Muscle of leg (tissue), 11 donors: ENCODE results near the gene GAB1. TPM values are rescaled to one million over a fixed set of nuclear protein-coding genes. Genes with fewer than 3 reads are reported as not detected.

Experiments
- DNase-seq: peaks from one replicate; pipeline ENCODE4 v3.0.0; 2013
- H3K27ac ChIP-seq: one replicate; pipeline ENCODE4 v1.5.1; 2013; ENCODE audit warnings: mild to moderate bottlenecking, low read length, control low read depth
- H3K27me3 ChIP-seq: one replicate; pipeline ENCODE4 v1.6.1; 2013; ENCODE audit warnings: low read length; ENCODE audit not compliant: control insufficient read depth, insufficient read depth
- H3K36me3 ChIP-seq: one replicate; pipeline ENCODE4 v1.6.1; 2013; ENCODE audit warnings: low read length; ENCODE audit not compliant: control insufficient read depth, insufficient read depth
- H3K4me1 ChIP-seq: one replicate; pipeline ENCODE4 v1.6.1; 2013; ENCODE audit warnings: low read length; ENCODE audit not compliant: control insufficient read depth, insufficient read depth
- H3K4me3 ChIP-seq: one replicate; pipeline ENCODE4 v1.5.1; 2013; ENCODE audit warnings: low read length, control low read depth
- H3K9me3 ChIP-seq: replicated peaks from 2 replicates; pipeline ENCODE4 v1.6.1; 2013; ENCODE audit warnings: low read depth, low read length; ENCODE audit not compliant: control insufficient read depth
- WGBS: methylation state at CpG from one replicate; pipeline ENCODE4 v1.1.5; 2013; ENCODE audit warnings: missing lambda C conversion rate; ENCODE audit not compliant: insufficient coverage; 5-methylcytosine and 5-hydroxymethylcytosine counted together
- polyA plus RNA-seq, 8 donors: library from polyadenylated mRNA; unstranded; fragments of 120-200 nt; gene quantifications; one replicate each; pipeline versions ENCODE4 v1.2.1 to v1.2.3, GENCODE V29; 2013; ENCODE audit warnings: inconsistent platforms in 1 of 8, low replicate concordance in 1 of 8; ENCODE audit not compliant: insufficient read length in 8 of 8, insufficient read depth in 1 of 8
- total RNA-seq: library from RNA; stranded (reverse); fragments of 120-200 nt; gene quantifications from one replicate; pipeline ENCODE4 v1.2.4, GENCODE V29; 2013

Gene GAB1
- total and polyA plus RNA-seq, 9 donors: 21.5 to 43.1 (median 29.0) TPM

GRCh38 chr4:143382596-143382995 is 45.9 kb downstream of the GAB1 start:
- whole genome bisulfite sequencing: 10% methylated on average over 2 of the region's 4 CpGs
- Histone ChIP-seq H3K36me3 (peaks cover 3% of the 10 kb centered on the region), H3K27me3 (no peaks in the 10 kb centered on the region), H3K9me3 (no peaks in the 10 kb centered on the region), H3K4me3 (no peak overlapping the region), H3K27ac (peak overlapping the region; percentile 93), H3K4me1 (peaks cover 18% of the 10 kb centered on the region)
- peak; percentile 76 for DNase-seq

DNA sequence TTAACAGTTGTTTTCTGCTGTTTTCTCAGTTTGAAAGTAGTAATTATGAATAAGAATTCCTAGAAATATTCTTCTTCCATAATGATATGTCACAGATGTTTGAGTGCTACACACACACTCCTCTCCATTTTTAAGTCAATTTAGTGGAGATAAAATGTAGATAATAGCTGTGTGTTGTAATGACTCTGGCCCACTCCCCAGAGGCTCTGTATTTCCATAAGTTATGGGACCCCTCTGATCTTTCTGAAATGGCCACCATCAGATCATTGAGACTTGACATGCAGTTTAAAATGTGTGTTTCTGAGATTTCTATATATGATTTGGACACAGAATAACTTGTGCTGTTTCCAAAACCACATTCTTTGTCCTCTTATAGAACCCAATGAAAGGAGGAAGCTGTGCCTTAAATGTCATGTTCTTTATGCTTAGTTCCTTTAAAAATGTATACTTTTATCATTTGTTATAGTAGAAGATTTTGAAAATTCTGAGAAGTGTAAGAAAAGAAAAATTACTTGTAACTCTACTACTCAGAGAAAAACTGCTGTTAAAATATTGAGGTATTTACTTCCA is 46.4 kb downstream of the GAB1 start:
- peaks cover 3% of the 10 kb centered on the region for H3K36me3 ChIP-seq
- DNase-seq: peak; percentile 54
- H3K4me1 ChIP-seq: peaks cover 18% of the 10 kb centered on the region
- no peaks in the 10 kb centered on the region for H3K9me3 ChIP-seq
- H3K4me3 ChIP-seq: no peak overlapping the region
- H3K27ac ChIP-seq: peak overlapping the region; percentile 93
- H3K27me3 ChIP-seq: no peaks in the 10 kb centered on the region

DNA sequence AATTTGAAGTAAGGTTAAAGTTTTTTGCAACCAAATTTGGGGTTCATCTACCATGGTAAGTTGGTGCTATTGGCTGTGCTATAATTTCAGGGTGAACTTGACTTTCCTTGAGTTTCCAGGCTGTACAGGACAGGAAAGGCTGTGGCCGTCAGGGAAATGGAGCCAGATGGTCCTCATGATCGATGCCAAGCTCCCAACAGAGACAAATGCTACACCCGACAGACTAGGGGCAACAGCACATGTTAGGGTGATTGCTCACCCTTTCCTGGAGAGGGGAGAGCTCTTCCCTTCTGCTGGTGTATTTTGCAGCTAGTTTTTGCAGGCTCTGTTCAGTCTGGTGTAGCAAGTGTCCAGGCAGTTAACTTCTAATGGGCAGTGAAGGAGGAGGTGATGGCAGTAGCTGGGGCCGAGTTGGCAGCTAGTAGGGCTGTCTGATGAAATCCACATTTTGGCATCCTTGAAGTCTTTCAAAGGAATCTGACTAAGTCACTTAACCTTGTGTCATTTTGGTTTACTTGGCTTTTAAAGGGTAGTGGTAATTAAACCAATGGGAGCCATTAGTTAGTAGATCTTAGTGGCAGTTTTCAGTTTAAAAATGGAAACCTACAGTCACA is 47.8 kb downstream of the GAB1 start:
- Histone ChIP-seq H3K4me3 (no peak overlapping the region), H3K36me3 (peaks cover 3% of the 10 kb centered on the region), H3K4me1 (peaks cover 10% of the 10 kb centered on the region), H3K27ac (no peak overlapping the region), H3K27me3 (no peaks in the 10 kb centered on the region), H3K9me3 (no peaks in the 10 kb centered on the region)
- 69% methylated on average over 3 of the region's 4 CpGs for WGBS
- DNase-seq: no peak

GRCh38 chr4:143386812-143387211 is 50.1 kb downstream of the GAB1 start:
- WGBS: no CpG with 5 or more reads among the region's 1 CpG
- H3K27ac ChIP-seq: no peak overlapping the region

GRCh38 chr4:143389579-143390195 is 53.0 kb downstream of the GAB1 start:
- H3K27ac ChIP-seq: peak overlapping the region; percentile 16
- H3K27me3 ChIP-seq: no peaks in the 10 kb centered on the region
- H3K4me1 ChIP-seq: peaks cover 6% of the 10 kb centered on the region
- DNase-seq: no peak
- WGBS: no CpG with 5 or more reads among the region's 1 CpG
- H3K36me3 ChIP-seq: no peaks in the 10 kb centered on the region
- H3K4me3 ChIP-seq: no peak overlapping the region
- H3K9me3 ChIP-seq: no peaks in the 10 kb centered on the region

More at GRCh38 chr4:143386812-143387211, 50.1 kb downstream of the GAB1 start:
- DNase-seq: no peak
- Histone ChIP-seq H3K4me1 (peaks cover 10% of the 10 kb centered on the region), H3K9me3 (no peaks in the 10 kb centered on the region), H3K36me3 (peaks cover 3% of the 10 kb centered on the region), H3K4me3 (no peak overlapping the region), H3K27me3 (no peaks in the 10 kb centered on the region)

- no peak overlapping the region for H3K4me3 ChIP-seq
- WGBS: 62% methylated on average over 3 of the region's 3 CpGs
- peaks cover 6% of the 10 kb centered on the region for H3K4me1 ChIP-seq
- no peak overlapping the region for H3K27ac ChIP-seq
- H3K9me3 ChIP-seq: no peaks in the 10 kb centered on the region
- no peaks in the 10 kb centered on the region for H3K27me3 ChIP-seq
- no peak for DNase-seq
- H3K36me3 ChIP-seq: no peaks in the 10 kb centered on the region
These were observed 54.1 kb downstream of the GAB1 start for GRCh38 chr4:143390764-143391163.

GRCh38 chr4:143391261-143391660 is 54.6 kb downstream of the GAB1 start:
- Histone ChIP-seq H3K36me3 (no peaks in the 10 kb centered on the region), H3K27ac (no peak overlapping the region), H3K27me3 (no peaks in the 10 kb centered on the region), H3K4me3 (no peak overlapping the region), H3K4me1 (peaks cover 6% of the 10 kb centered on the region), H3K9me3 (no peaks in the 10 kb centered on the region)
- no peak for DNase-seq
- WGBS: no CpG with 5 or more reads among the region's 3 CpGs

DNA sequence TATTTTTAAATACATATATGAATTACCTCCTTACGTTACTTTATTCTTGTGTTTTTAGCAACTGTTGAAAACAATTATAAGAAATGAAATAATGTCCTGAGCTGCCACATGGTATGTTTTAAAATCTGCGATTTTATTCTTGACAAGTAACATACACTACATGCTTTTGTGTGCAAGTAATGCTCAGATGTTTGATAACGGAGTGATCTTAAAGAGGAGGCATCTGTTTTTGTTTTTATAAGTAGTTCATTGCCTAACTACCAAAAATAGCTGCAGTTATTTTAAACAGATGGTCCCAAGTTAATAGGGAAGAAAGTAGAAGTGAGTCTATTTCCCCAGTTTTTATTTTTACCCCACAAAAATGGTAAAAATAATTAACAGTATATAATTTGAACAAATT is 55.2 kb downstream of the GAB1 start:
- Histone ChIP-seq H3K36me3 (no peaks in the 10 kb centered on the region), H3K4me3 (no peak overlapping the region), H3K27me3 (no peaks in the 10 kb centered on the region), H3K9me3 (no peaks in the 10 kb centered on the region), H3K27ac (no peak overlapping the region), H3K4me1 (peaks cover 8% of the 10 kb centered on the region)
- peak; percentile 81 for DNase-seq
- whole genome bisulfite sequencing: no CpG with 5 or more reads among the region's 3 CpGs

- Histone ChIP-seq H3K27me3 (no peaks in the 10 kb centered on the region), H3K4me3 (no peak overlapping the region), H3K9me3 (no peaks in the 10 kb centered on the region), H3K4me1 (peaks cover 8% of the 10 kb centered on the region), H3K27ac (no peak overlapping the region), H3K36me3 (no peaks in the 10 kb centered on the region)
- no peak for DNase-seq
- WGBS: no CpG with 5 or more reads among the region's 1 CpG
These were observed 56.5 kb downstream of the GAB1 start for GRCh38 chr4:143393195-143393594.

DNA sequence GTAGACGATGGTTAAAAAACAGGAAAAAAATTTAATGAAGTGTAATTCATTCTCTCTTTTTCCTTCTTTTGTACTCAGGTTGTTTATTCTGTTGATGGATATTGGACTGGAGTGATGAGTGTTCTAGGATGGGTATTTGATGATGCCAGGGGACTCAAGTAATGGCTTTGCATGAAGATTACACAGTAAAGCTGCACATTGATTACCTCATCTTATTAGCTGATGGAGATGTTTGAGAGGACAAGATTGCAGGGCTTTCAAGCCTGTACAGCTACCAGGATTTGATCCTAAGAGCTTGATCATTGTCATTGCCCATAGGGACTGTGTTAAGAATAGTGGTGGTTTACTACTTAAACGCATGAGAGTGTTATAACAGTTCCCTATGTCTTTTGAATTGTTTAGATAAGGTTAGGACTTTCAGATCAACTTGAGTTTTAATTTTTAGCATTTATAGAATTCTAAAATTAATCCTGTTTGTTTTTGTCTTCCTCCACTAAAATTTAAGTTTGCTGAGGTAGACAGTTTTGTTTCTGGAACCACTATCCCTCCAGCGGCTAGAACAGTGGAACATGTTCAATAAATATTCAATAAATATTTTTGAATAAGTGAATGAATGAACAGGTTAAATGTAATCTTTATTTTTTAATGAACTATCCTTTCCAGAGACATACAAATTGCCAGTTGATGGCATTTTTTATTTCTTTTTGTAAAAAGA is 58.2 kb downstream of the GAB1 start:
- Histone ChIP-seq H3K27ac (no peak overlapping the region), H3K27me3 (no peaks in the 10 kb centered on the region), H3K4me3 (no peak overlapping the region), H3K9me3 (no peaks in the 10 kb centered on the region), H3K4me1 (peaks cover 8% of the 10 kb centered on the region), H3K36me3 (no peaks in the 10 kb centered on the region)
- WGBS: no CpG with 5 or more reads among the region's 3 CpGs
- DNase-seq: no peak
